Ovary (tissue), 3 donors: Measurements from ENCODE around the gene IL17RE.

ENCODE experiments used
- CTCF ChIP-seq, 3 donors: fragments of 450-650 bp in 2 of 3; fragments of 200-600 bp in 1 of 3; IDR thresholded peaks; one replicate each; pipeline versions ENCODE4 v1.5.1 to v1.8.0; 2016 to 2022; ENCODE audit warnings: antibody characterized with exemption in 3 of 3, mild to moderate bottlenecking in 1 of 3
- EP300 ChIP-seq: sonication (generic); formaldehyde crosslinking; IDR thresholded peaks from one replicate; pipeline ENCODE4 v1.6.1; 2017; ENCODE audit warnings: antibody characterized with exemption
- donor health status: DM: no; HTN: no; CAD: no.

- peak in 1 of 3 donors; percentile 11 for TF ChIP-seq CTCF (IDR thresholded peaks at IDR 0.05)
- TF ChIP-seq EP300 = no peak
Measured at GRCh38 chr3:9934235-9934621, 31.6 kb downstream of the IL17RE start.
